GM18502 (cell line): Measurements from ENCODE around the gene SCARF2.
"Not testable (repeated sequence)": the region's sequence is repeated elsewhere in the genome, so short reads cannot be mapped to it uniquely, and the experiment has no call there.

Experiments used
- ATAC-seq: cut with Tn5 transposase; IDR thresholded peaks from one replicate; pipeline ENCODE4 v1.9.1; 2021; ENCODE audit warnings: mild to moderate bottlenecking; ENCODE audit not compliant: unreplicated experiment, poor library complexity

The SCARF2 gene

DNA sequence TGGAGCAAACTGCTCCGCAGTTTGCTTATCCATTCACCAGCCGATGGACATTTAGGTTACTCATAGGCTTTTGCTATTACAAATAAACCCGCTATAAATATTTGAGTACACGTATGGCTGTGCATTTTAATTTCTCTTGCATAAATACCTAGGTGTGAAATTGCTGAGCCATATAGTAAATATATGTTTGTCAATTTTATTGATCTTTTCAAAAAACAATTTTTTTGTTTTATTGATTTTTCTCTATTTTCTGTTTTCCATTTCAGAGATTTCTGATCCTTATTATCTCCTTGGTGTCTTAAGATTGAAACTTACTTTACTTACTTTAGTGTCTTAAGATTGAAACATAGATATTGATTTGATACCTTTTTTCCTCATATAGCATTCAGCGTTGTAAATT, 39.2 kb downstream of the SCARF2 start:
- ATAC-seq = no peak

DNA sequence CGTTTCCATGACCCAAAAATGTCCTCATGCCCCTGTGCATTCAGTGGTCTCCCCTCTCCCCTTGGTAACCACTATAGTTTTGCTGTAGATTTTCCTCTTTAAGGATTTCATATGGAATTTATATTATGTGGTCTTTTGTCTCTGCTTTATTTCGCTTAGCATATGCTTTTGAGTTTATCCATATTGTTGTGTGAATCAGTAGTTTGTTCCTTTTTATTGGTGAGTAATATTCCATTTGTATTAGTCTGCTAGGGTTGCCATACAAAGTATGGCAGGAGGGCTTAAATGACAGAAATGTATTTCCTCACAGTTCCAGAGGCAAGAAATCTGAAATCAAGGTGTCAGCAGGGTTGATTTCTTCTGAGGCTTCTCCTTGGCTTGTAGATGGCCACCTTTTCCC, 40.1 kb downstream of the SCARF2 start:
- no peak for ATAC-seq

DNA sequence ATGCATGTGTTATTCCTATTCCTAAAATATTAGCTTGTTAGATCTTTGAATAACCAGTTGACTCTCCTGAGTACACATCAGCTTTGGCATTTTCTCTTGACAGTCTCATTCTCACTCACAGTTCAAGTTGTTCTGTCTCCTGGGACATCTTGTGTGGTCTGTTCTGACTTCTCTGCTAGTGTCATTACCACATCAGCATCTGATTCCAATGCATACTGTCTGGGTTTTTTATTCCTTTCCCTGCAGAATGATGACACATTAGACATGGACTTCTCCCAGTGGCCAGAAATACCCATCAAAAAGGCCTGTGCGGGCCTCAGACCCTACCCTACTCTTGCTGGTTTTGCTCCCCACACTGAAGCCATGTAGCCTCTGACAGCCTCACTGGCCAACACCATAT, 41.0 kb downstream of the SCARF2 start:
- no peak for ATAC-seq

- no peak for ATAC-seq
These were observed 41.7 kb downstream of the SCARF2 start for GRCh38 chr22:20395907-20396287.

GRCh38 chr22:20395181-20395906, 42.3 kb downstream of the SCARF2 start:
- ATAC-seq = no peak

DNA sequence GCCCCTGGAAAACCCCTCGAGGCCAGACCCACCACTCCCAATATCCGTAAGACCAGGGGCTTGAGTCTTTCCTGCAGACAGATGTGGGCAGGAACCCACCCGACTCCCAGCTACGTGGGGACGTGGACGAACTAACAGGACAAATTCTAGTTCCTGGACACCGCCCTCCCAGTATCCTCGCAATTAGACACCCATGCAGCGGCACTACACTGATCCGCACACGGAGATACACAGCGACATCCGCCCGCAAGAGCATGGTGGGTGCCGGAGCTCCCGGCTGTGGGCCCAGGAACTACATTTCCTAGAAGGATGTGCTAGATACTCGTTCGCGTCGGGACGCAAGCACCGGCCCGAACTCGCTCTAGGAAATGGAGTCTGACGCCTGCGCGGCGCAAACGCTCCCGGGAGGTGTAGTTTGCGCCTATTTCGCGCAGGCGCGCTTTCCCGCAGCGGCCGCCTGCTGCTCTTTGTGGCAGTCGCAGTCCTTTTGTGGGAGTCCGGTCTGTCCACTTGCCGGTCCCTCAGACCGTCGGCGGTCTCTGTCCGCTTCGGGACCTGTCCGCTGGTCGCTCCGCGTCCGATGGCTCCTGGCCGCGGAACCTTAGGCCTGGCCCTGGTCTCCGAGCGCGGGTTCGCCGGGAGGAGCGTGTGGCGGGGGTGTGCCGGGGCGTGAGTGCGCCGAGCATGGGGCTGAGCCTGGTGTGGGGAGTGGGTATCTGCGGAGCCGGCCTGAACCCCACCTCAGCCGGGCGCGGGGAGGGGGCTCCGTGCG, 43.7 kb downstream of the SCARF2 start, which contains the start of gene ZNF74:
ZNF74 (plus strand) TSS at position 447 of the 772 bp plus-strand sequence. CDS start 478 bp downstream, outside the sequence.
- ATAC-seq = peak; percentile 75

DNA sequence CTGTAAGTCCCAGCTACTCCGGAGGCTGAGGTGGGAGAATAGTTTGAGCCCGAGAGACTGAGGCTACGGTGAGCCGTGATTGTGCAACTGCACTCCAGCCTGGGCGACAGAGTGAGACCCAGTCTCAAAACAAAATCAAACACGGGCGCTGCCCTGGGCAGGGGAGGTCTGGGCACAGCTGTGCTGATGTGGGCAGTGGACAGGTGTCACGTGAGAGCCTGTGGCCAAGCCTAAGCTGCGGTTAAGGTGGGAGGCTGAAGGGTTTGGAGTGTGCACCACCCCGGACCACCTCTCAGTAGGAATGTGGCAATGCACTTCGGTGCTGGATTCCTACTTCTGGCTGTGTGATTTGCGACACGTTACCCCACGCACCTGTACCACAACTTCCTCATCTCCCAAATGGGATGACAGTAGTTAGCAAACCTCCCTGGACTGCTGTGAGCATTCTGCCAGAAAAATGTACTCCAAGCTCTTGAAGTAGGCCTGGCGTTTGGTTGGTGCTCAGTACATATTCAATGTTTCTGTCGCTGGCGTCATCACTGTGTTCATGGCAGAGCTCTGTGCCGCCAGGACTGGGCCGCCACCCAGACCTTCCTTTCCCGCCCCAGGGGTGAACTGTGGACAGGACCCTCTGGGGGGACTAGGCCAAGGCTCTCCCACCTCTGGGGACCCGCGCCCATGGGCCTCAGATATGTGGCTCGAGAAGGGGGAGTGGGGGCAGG, 44.5 kb downstream of the SCARF2 start:
- no peak for ATAC-seq

DNA sequence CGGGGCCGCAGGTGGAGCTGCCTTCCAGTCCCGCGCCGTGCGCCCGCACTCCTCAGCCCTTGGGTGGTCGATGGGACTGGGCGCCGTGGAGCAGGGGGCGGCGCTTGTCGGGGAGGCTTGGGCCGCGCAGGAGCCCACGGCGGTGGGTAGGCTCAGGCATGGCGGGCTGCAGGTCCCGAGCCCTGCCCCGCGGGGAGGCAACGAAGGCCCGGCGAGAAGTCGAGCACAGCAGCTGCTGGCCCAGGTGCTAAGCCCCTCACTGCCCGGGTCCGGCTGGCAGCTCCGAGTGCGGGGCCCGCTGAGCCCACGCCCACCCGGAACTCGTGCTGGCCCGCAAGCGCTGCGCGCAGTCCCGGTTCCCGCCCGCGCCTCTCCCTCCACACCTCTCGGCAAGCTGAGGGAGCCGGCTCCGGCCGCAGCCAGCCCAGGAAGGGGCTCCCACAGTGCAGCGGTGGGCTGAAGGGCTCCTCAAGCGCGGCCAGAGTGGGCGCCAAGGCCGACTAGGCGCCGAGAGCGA, 45.2 kb downstream of the SCARF2 start:
- not testable (repeated sequence) for ATAC-seq

DNA sequence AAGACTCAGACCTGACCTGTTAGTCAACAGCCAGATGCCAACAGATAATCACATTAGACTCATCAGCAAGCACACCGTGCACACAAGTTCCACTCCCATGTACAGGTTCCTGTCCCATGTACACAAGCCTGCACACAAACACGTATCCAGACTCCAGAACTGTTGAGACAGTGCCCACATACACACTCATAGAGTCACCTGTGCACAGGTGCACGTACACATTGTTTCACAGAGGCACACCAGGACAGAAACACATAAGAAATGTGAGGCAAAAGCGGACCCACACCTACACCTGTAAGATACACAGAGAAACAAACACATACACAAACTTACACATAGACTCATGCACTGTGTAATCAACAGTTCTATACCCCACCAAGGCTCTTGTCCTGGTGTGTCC, 46.4 kb downstream of the SCARF2 start:
- ATAC-seq = no peak

DNA sequence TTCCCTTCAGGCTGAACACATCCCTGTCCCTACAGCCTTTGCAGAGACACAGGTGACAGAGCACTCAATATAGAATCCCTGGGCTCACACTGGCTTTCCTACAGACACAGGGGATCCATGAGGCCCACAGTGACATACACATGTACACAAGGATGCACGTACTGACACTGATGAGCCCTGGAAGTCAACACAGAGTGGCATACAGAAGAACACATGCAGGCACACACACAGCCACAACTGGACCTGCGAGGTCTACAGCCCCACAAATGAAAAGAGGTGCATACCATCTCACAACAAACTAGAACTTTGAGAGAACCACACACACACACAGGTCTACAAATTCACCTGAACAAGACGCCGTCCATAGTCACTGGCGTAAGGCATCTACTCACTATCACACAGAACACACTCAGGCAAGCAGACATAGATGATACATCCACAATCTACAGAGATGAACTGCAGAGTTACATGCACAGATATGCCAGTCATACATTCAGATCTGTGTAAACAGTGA, 47.2 kb downstream of the SCARF2 start:
- ATAC-seq = no peak

- ATAC-seq = no peak
These were observed 48.3 kb downstream of the SCARF2 start for GRCh38 chr22:20389288-20389687.

DNA sequence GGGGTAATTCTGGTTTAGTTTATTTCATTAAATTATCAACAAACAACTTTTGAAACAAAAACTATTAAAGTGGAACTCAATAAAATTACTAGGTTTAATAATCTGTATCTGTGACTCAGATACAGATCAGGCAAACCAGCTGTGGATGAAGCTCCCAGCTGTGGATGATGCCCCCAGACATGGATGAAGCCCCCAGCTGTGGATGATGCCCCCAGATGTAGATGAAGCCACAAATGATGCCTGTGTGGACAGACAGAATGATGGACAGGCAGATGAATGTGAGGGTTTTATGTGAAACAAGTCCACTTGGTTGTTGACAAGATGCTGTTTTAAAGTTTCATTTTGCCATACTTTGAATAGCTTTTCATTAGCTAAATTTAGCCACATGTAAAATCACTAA, 49.4 kb downstream of the SCARF2 start:
- ATAC-seq = no peak

- ATAC-seq = no peak
These were observed 50.7 kb downstream of the SCARF2 start for GRCh38 chr22:20386972-20387371.

DNA sequence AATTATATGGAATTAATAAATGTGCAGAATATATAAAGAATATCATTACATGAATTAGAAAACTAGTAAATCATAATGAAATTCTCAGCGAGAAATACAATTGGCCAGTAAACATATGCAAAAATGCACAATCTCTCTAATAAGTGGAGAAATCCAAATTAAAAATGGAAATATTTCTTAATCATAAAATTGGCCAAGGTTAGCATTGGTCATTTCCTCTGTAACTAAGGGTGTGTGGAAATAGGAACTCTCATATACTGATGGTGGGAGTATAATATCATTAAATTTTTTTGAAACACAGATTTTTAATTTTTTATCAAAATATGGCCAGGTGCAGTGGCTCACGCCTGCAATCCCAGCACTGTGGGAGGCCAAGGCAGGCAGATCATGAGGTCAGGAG, 51.3 kb downstream of the SCARF2 start:
- no peak for ATAC-seq

GRCh38 chr22:20384865-20385264, 52.8 kb downstream of the SCARF2 start:
- no peak for ATAC-seq

- ATAC-seq = no peak
These were observed 53.5 kb downstream of the SCARF2 start for GRCh38 chr22:20384171-20384570.

DNA sequence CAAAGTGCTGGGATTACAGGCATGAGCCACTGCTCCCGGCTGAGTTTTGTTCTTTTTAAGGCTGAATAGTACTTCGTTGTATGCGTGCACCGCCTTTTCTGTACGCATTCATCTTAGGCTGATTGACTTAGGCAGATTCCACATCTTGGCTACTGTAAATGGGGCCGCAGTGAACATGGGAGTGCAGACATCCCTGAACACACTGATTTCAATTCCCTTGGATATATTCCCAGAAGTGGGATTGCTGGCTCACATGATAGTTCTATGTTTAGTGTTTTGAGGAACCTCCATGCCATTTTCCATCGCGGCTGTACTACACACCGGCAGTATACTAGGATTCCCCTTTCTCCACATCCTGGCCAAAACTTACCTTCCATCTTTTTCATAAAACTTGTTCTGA, 54.1 kb downstream of the SCARF2 start:
- ATAC-seq = no peak

DNA sequence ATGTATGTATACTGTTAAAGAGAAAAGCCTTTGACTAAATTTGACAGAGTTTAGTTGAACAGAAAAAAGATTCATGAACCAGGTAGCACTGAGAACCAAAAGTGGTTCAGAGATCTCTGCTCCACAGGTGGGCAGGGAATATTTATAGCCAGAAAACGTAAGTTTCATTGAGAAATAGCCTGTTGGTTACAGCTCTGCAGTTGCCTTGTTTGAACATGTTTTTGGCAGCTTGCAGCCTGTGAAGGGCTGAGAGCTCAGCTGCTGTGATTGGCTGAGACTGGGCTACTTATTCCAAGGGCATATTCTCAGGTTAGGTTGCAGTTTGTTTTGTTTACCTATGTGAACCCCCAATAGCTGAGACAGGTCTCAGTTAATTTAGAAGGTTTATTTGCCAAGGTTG, 57.1 kb downstream of the SCARF2 start:
- ATAC-seq = no peak

DNA sequence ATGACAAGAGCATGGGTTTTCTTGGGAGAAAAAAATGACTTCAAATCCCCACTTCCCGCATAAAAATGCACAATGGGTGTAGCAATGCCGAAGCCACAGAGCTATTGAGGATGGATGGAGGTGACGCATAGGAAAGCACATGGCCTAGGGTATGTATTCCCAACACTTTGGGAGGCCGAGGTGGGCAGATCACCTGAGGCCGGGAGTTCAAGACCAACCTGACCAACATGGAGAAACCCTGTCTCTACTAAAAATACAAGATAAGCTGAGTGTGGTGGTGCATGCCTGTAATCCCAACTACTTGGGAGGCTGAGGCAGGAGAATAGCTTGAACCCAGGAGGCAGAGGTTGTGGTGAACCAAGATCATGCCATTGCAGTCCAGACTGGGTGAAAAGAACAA, 58.9 kb downstream of the SCARF2 start:
- ATAC-seq = not testable (repeated sequence)

DNA sequence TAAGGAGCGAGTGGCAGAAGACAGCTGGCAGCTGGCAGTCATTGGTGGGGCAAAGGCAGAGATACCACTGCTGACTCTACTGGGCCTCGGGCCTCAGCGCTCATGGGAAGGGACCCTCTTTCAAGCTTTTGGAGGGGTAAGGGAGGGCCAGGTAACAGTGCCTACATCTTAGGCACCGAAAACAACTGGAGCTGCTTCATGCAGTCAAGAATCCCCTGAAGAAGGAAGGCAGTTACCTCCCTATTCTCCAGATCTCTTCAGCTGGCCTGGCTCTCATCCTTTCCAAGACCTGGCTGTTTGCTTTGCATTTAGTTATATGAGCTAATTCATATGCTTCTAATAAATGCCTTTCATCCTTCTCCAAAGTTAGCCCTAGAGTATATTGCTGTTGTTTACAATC, 59.5 kb downstream of the SCARF2 start:
- no peak for ATAC-seq

- ATAC-seq = not testable (repeated sequence)
These were observed 60.6 kb downstream of the SCARF2 start for GRCh38 chr22:20376983-20377382.
